ENCODE results near the gene ZDHHC1. TPM values are rescaled to one million over a fixed set of nuclear protein-coding genes. Genes with fewer than 3 reads are reported as not detected.
"Not testable (repeated sequence)": the region's sequence is repeated elsewhere in the genome, so short reads cannot be mapped to it uniquely, and the experiment has no call there.

The ZDHHC1 gene
- total RNA-seq, 1 experiment from 2014 or later, result 9.9 TPM

- DNase-seq (ENCODE audit: low read depth), result no peak
Observed at GRCh38 chr16:67364600-67365235, 51.6 kb downstream of the ZDHHC1 start.

GRCh38 chr16:67361038-67361437, 55.2 kb downstream of the ZDHHC1 start:
- DNase-seq (ENCODE audit: low read depth), result no peak

GRCh38 chr16:67359540-67360269, 56.6 kb downstream of the ZDHHC1 start:
- not testable (repeated sequence) for DNase-seq (ENCODE audit: low read depth)

- no peak for DNase-seq (ENCODE audit: low read depth)
Observed at GRCh38 chr16:67357561-67357960, 58.7 kb downstream of the ZDHHC1 start.

GRCh38 chr16:67356396-67356795, 59.9 kb downstream of the ZDHHC1 start:
- no peak for DNase-seq (ENCODE audit: low read depth)

- DNase-seq (ENCODE audit: low read depth), result not testable (repeated sequence)
Observed at GRCh38 chr16:67352463-67352862, 63.8 kb downstream of the ZDHHC1 start.

- no peak for DNase-seq (ENCODE audit: low read depth)
Observed at GRCh38 chr16:67350324-67350723, 66.0 kb downstream of the ZDHHC1 start.

GRCh38 chr16:67349172-67349571, 67.1 kb downstream of the ZDHHC1 start:
- DNase-seq (ENCODE audit: low read depth), result peak; percentile 32

GRCh38 chr16:67346341-67346740, 69.9 kb downstream of the ZDHHC1 start:
- DNase-seq (ENCODE audit: low read depth), result no peak

- DNase-seq (ENCODE audit: low read depth), result no peak
Observed at GRCh38 chr16:67345401-67345800, 70.9 kb downstream of the ZDHHC1 start.

Other genes starting within 250 kb of the ZDHHC1 start
- 58.0 and 58.6 TPM in 2 replicates for gene NOL3, start 245.9 kb downstream of the ZDHHC1 start, total RNA-seq (2014; rRNA removed)
- 21.5 and 25.8 TPM in 2 replicates for gene MATCAP1, start 232.5 kb downstream of the ZDHHC1 start, total RNA-seq (2014; rRNA removed)
- gene EXOC3L1, start 226.3 kb downstream of the ZDHHC1 start, total RNA-seq (2014; rRNA removed), result 5.1 and 10.3 TPM in 2 replicates
- gene E2F4, start 224.3 kb downstream of the ZDHHC1 start, total RNA-seq (2014; rRNA removed), result 126 and 153 TPM in 2 replicates
- 1.8 and 1.9 TPM in 2 replicates for gene ELMO3, start 217.3 kb downstream of the ZDHHC1 start, total RNA-seq (2014; rRNA removed)
- 32.0 and 43.3 TPM in 2 replicates for gene TMEM208, start 189.3 kb downstream of the ZDHHC1 start, total RNA-seq (2014; rRNA removed)
- 27.0 and 29.7 TPM in 2 replicates for gene FHOD1, start 169.0 kb downstream of the ZDHHC1 start, total RNA-seq (2014; rRNA removed)
- gene SLC9A5, start 167.5 kb downstream of the ZDHHC1 start, total RNA-seq (2014; rRNA removed), result 0.98 and 1.3 TPM in 2 replicates
- 0.32 and 0.57 TPM in 2 replicates for gene PLEKHG4, start 136.9 kb downstream of the ZDHHC1 start, total RNA-seq (2014; rRNA removed)
- not detected in 2 replicates for gene KCTD19, start 89.7 kb downstream of the ZDHHC1 start, total RNA-seq (2014; rRNA removed)
- not detected in 2 replicates for gene LRRC36, start 89.7 kb downstream of the ZDHHC1 start, total RNA-seq (2014; rRNA removed)
- 11.9 and 17.6 TPM in 2 replicates for gene TPPP3, start 23.0 kb downstream of the ZDHHC1 start, total RNA-seq (2014; rRNA removed)
- gene HSD11B2, start 14.6 kb upstream of the ZDHHC1 start, total RNA-seq (2014; rRNA removed), result 0.17 and 0.58 TPM in 2 replicates
- 147 and 156 TPM in 2 replicates for gene ATP6V0D1, start 64.7 kb upstream of the ZDHHC1 start, total RNA-seq (2014; rRNA removed)
- gene AGRP, start 67.1 kb upstream of the ZDHHC1 start, total RNA-seq (2014; rRNA removed), result not detected in 2 replicates
- 24.3 and 24.4 TPM in 2 replicates for gene RIPOR1, start 112.4 kb upstream of the ZDHHC1 start, total RNA-seq (2014; rRNA removed)
- 30.6 and 36.7 TPM in 2 replicates for gene CTCF, start 146.0 kb upstream of the ZDHHC1 start, total RNA-seq (2014; rRNA removed)
- 0.58 and 0.92 TPM in 2 replicates for gene CARMIL2, start 228.7 kb upstream of the ZDHHC1 start, total RNA-seq (2014; rRNA removed)
- 44.2 and 49.5 TPM in 2 replicates for gene ACD, start 243.8 kb upstream of the ZDHHC1 start, total RNA-seq (2014; rRNA removed)
- 0.86 and 3.2 TPM in 2 replicates for gene PARD6A, start 244.5 kb upstream of the ZDHHC1 start, total RNA-seq (2014; rRNA removed)

All from LHCN-M2 (cell line).